Choroid plexus epithelial cell (primary cell): ENCODE measurements around the gene ADGRB3.
"Not testable (repeated sequence)": the region's sequence is repeated elsewhere in the genome, so short reads cannot be mapped to it uniquely, and the experiment has no call there.

Experiments used
- DNase-seq: peaks from one replicate; pipeline ENCODE4 v3.0.0-alpha.2; 2010; ENCODE audit warnings: low read depth
- H3K4me3 ChIP-seq: 2 replicates; pipeline ENCODE4 v1.5.1; 2011; ENCODE audit warnings: low read depth, mild to moderate bottlenecking, control low read depth, low read length, moderate library complexity
- CTCF ChIP-seq: conservative IDR thresholded peaks from 2 replicates; pipeline ENCODE4 v1.5.1; 2011; ENCODE audit warnings: low read depth, mild to moderate bottlenecking, control low read depth, inconsistent platforms, low read length, moderate library complexity

Gene ADGRB3

DNA sequence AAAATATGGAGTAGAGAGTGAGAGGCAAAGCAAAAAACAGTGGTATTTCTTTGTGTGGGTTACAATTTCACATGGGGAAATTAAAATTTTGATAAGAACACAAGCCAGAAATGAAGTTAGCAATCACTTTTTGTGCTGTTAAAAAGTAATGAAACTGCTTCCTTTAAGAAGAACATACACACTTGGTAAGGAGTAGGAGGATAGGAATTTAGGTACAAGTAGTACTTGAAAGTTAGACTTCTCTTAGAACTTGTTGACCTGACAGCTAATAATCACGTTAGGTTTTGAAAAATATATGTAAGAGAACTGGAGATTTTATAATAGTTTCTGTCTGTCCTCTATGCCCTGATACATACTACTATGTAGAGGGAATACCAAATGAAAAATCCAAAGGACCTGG is 260.8 kb downstream of the ADGRB3 start:
- no peak overlapping the region for H3K4me3 ChIP-seq
- no peak for DNase-seq
- TF ChIP-seq CTCF: no peak

GRCh38 chr6:68901044-68901443 is 266.0 kb downstream of the ADGRB3 start:
- no peak for DNase-seq
- TF ChIP-seq CTCF: no peak
- no peak overlapping the region for H3K4me3 ChIP-seq

GRCh38 chr6:68911334-68911733 is 276.3 kb downstream of the ADGRB3 start:
- H3K4me3 ChIP-seq: no peak overlapping the region
- DNase-seq: no peak
- TF ChIP-seq CTCF: no peak

- no peak for TF ChIP-seq CTCF
- no peak for DNase-seq
- no peak overlapping the region for H3K4me3 ChIP-seq
Measured at GRCh38 chr6:68911811-68912210, 276.7 kb downstream of the ADGRB3 start.

- DNase-seq: not testable (repeated sequence)
Measured at GRCh38 chr6:68912805-68913204, 277.7 kb downstream of the ADGRB3 start.

DNA sequence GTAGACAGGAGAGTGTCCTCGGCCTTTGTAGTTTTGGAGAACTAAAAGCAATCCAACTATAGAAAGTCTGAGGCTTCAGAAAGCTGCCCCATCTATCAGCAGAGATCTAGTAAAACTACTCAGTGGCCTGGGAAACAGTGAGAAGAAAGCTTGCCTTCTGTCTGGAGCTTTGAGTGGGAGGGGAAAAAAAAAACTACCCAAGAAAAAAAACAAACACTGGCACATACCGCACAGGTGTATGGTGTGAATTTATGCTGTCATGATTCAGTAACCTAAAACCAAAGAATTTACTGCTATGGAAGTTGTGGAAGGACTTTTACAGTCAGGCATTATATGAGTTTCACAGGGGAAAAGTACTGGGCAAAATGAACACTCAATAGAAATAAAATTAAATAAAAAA is 280.5 kb downstream of the ADGRB3 start:
- no peak for TF ChIP-seq CTCF
- DNase-seq: no peak
- H3K4me3 ChIP-seq: no peak overlapping the region

More at GRCh38 chr6:68912805-68913204, 277.7 kb downstream of the ADGRB3 start:
- H3K4me3 ChIP-seq: not testable (repeated sequence)

DNA sequence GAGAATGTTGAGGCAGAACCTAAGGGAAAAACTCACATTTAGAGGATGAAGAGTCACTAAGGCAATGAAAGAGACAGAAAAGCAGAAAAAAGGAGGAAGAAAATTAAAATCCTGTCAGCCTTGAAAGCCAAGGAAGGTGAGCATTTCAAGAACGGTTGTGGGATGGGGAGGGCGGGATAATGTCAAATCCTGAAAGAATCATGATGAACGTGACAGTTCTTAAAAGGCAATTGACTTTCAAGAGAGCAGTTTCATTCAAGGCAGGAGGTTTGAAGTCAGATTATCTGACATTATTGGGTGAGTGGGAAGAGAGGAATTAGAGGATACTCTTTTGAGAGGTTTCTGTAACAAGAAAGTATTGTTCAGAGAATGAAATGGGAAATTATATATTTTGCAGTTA is 284.5 kb downstream of the ADGRB3 start:
- TF ChIP-seq CTCF: no peak
- H3K4me3 ChIP-seq: no peak overlapping the region
- no peak for DNase-seq

GRCh38 chr6:68941345-68941744 is 306.3 kb downstream of the ADGRB3 start:
- no peak overlapping the region for H3K4me3 ChIP-seq
- no peak for DNase-seq
- TF ChIP-seq CTCF: no peak
